IMR-90 (cell line): ENCODE results near the gene ELL. TPM values are rescaled to one million over a fixed set of nuclear protein-coding genes. Genes with fewer than 3 reads are reported as not detected.

ENCODE experiments used
- ATAC-seq: fragments of 200-7000 bp; cut with Tn5 transposase; 2 replicates; pipeline ENCODE4 v1.9.1; 2020; ENCODE audit warnings: low read depth, mild to moderate bottlenecking, moderate library complexity
- BruUV-seq: library from RNA; stranded (reverse); fragments of 400-500 nt; replicated peaks from 2 replicates; lab custom pipeline; 2021; lab: Mats Ljungman, UMichigan
- CTCF ChIA-PET: fragments of 300-600 bp; formaldehyde crosslinking; extraction: SDS; loops from one replicate; lab custom pipeline; 2021; ENCODE audit warnings: antibody characterized with exemption; lab: Yijun Ruan, JAX
- POLR2A ChIA-PET: fragments of 300-600 bp; sonication (Branson Sonifier 250); formaldehyde crosslinking; loops from one replicate; lab custom pipeline; 2022; ENCODE audit warnings: antibody characterized with exemption; ENCODE audit not compliant: unreplicated experiment; lab: Charles Lee
- DNase-seq: peaks from one replicate; pipeline ENCODE4 v3.0.0; 2013
- H2AFZ ChIP-seq: replicated peaks from 2 replicates; pipeline ENCODE3; 2013; ENCODE audit warnings: low read length, mild to moderate bottlenecking; ENCODE audit not compliant: poor library complexity
- H2AK5ac ChIP-seq: 2 replicates; pipeline ENCODE4 v1.6.1; 2013; ENCODE audit warnings: low read depth, low read length, inconsistent platforms
- H2AK9ac ChIP-seq: replicated peaks from 2 replicates; pipeline ENCODE3; 2013; ENCODE audit warnings: mild to moderate bottlenecking, low read depth, low read length, moderate library complexity; ENCODE audit not compliant: poor library complexity
- H2BK120ac ChIP-seq: 2 replicates; pipeline ENCODE4 v1.6.1; 2013; ENCODE audit warnings: low read depth, low read length, inconsistent platforms
- H2BK15ac ChIP-seq: 3 replicates; pipeline ENCODE4 v1.6.1; 2013; ENCODE audit warnings: low read depth, low read length, inconsistent platforms
- H2BK20ac ChIP-seq: 2 replicates; pipeline ENCODE4 v1.6.1; 2013; ENCODE audit warnings: low read depth, mild to moderate bottlenecking, inconsistent platforms, low read length, moderate library complexity
- H2BK5ac ChIP-seq: 2 replicates; pipeline ENCODE4 v1.6.1; 2013; ENCODE audit warnings: mild to moderate bottlenecking, low read depth, low read length, inconsistent platforms; ENCODE audit not compliant: poor library complexity, severe bottlenecking
- H3K14ac ChIP-seq: replicated peaks from 2 replicates; pipeline ENCODE4 v1.6.1; 2013; ENCODE audit warnings: low read depth, low read length, inconsistent platforms
- H3K18ac ChIP-seq: 2 replicates; pipeline ENCODE4 v1.6.1; 2013; ENCODE audit warnings: low read depth, low read length, control low read depth
- H3K23ac ChIP-seq: 2 replicates; pipeline ENCODE4 v1.6.1; 2013; ENCODE audit warnings: low read depth, low read length, inconsistent platforms
- H3K27ac ChIP-seq: 2 replicates; pipeline ENCODE4 v1.5.1; 2013; ENCODE audit warnings: mild to moderate bottlenecking, control low read depth, low read length; ENCODE audit not compliant: insufficient read depth
- H3K27me3 ChIP-seq: 2 replicates; pipeline ENCODE4 v1.6.1; 2013; ENCODE audit warnings: low read length; ENCODE audit not compliant: control insufficient read depth, insufficient read depth
- H3K36me3 ChIP-seq: 2 replicates; pipeline ENCODE4 v1.6.1; 2013; ENCODE audit warnings: low read length, mixed read lengths; ENCODE audit not compliant: control insufficient read depth, insufficient read depth
- H3K4ac ChIP-seq: 2 replicates; pipeline ENCODE4 v1.6.1; 2013; ENCODE audit warnings: low read depth, low read length, inconsistent platforms
- H3K4me1 ChIP-seq: 2 replicates; pipeline ENCODE4 v1.6.1; 2013; ENCODE audit warnings: low read length, mixed read lengths; ENCODE audit not compliant: control insufficient read depth, insufficient read depth
- H3K4me2 ChIP-seq: 2 replicates; pipeline ENCODE4 v1.6.1; 2013; ENCODE audit warnings: low read depth, mild to moderate bottlenecking, control low read depth, low read length, moderate library complexity
- H3K4me3 ChIP-seq: 2 replicates; pipeline ENCODE4 v1.5.1; 2013; ENCODE audit warnings: low read depth, mild to moderate bottlenecking, control low read depth, low read length, moderate library complexity; ENCODE audit not compliant: insufficient read depth
- H3K56ac ChIP-seq: 2 replicates; pipeline ENCODE4 v1.6.1; 2013; ENCODE audit warnings: low read length, inconsistent platforms; ENCODE audit not compliant: insufficient read depth; ENCODE audit errors: extremely low read depth
- H3K79me1 ChIP-seq, 2 experiments: 2 replicates each; pipeline ENCODE4 v1.6.1; 2013; ENCODE audit warnings: low read length in 2 of 2, inconsistent platforms in 1 of 2, low read depth in 1 of 2
- H3K9ac ChIP-seq: 2 replicates; pipeline ENCODE4 v1.6.1; 2013; ENCODE audit warnings: low read depth, low read length, control low read depth
- H3K9me1 ChIP-seq: 2 replicates; pipeline ENCODE4 v1.6.1; 2013; ENCODE audit warnings: low read length, inconsistent platforms; ENCODE audit not compliant: insufficient read depth
- H3K9me3 ChIP-seq: 2 replicates; pipeline ENCODE4 v1.6.1; 2013; ENCODE audit warnings: low read length; ENCODE audit not compliant: control insufficient read depth, insufficient read depth
- H4K20me1 ChIP-seq: 2 replicates; pipeline ENCODE4 v1.6.1; 2013; ENCODE audit warnings: low read length, inconsistent platforms; ENCODE audit not compliant: insufficient read depth
- H4K5ac ChIP-seq: 2 replicates; pipeline ENCODE4 v1.6.1; 2013; ENCODE audit warnings: mild to moderate bottlenecking, low read depth, low read length, control low read depth
- H4K8ac ChIP-seq, 2 experiments: 2 replicates each; pipeline ENCODE4 v1.6.1; 2013; ENCODE audit warnings: low read depth in 2 of 2, low read length in 2 of 2, control low read depth in 1 of 2, inconsistent platforms in 1 of 2
- H4K91ac ChIP-seq: 2 replicates; pipeline ENCODE4 v1.6.1; 2013; ENCODE audit warnings: low read depth, low read length, inconsistent platforms; ENCODE audit not compliant: insufficient read depth
- CEBPB ChIP-seq: IDR thresholded peaks from 2 replicates; pipeline ENCODE4 v1.6.1; 2012; ENCODE audit warnings: low read depth, low read length, improper control_type of control experiment
- CHD1 ChIP-seq: IDR thresholded peaks from 2 replicates; pipeline ENCODE4 v1.6.1; 2012; ENCODE audit warnings: low read depth, low read length, improper control_type of control experiment
- CTCF ChIP-seq: conservative IDR thresholded peaks from 2 replicates; pipeline ENCODE4 v1.5.1; 2012; ENCODE audit warnings: mild to moderate bottlenecking, low read depth, low read length, improper control_type of control experiment
- MAZ ChIP-seq: IDR thresholded peaks from 2 replicates; pipeline ENCODE4 v1.6.1; 2012; ENCODE audit warnings: low read depth, mild to moderate bottlenecking, low read length, improper control_type of control experiment, moderate library complexity, borderline replicate concordance
- MXI1 ChIP-seq: IDR thresholded peaks from 2 replicates; pipeline ENCODE4 v1.6.1; 2012; ENCODE audit warnings: low read depth, mild to moderate bottlenecking, low read length, moderate library complexity, borderline replicate concordance
- POLR2A ChIP-seq: IDR thresholded peaks from 2 replicates; pipeline ENCODE4 v1.6.1; 2012; ENCODE audit warnings: mild to moderate bottlenecking, low read depth, low read length
- WGBS, 2 experiments: methylation state at CpG; one replicate each; pipeline versions ENCODE4 v1.1.5 to v1.1.7; 2013; ENCODE audit warnings: missing lambda C conversion rate in 2 of 2; ENCODE audit not compliant: insufficient read length in 1 of 2; ENCODE audit errors: extremely low coverage in 2 of 2; 5-methylcytosine and 5-hydroxymethylcytosine counted together
- dilution Hi-C: fragments of 300-500 bp; cut with HindIII; formaldehyde crosslinking; loops from one replicate; pipeline ENCODE4 v1.14.3; 2018; ENCODE audit warnings: low sequenced_read_pairs; ENCODE audit not compliant: unreplicated experiment
- in situ Hi-C: fragments of 300-500 bp; cut with MboI; formaldehyde crosslinking; loops from 3 replicates; pipeline ENCODE4 v1.14.3; 2019; ENCODE audit warnings: low sequenced_read_pairs, inconsistent platforms, mixed read lengths
- intact Hi-C: fragments of 100-400 bp; cut with micrococcal nuclease; formaldehyde crosslinking; loops from 2 replicates; pipeline ENCODE4 v1.10.0; 2022
- polyA plus RNA-seq, 3 experiments: library from polyadenylated mRNA; depleted of rRNA; stranded (reverse); fragments of >200 nt; gene quantifications; 2 replicates each; pipeline ENCODE4 v1.2.3, GENCODE V29; 2012; ENCODE audit warnings: low replicate concordance in 1 of 3
- total RNA-seq: library from RNA; depleted of rRNA; stranded (reverse); fragments of >200 nt; gene quantifications from 2 replicates; pipeline ENCODE4 v1.2.3, GENCODE V29; 2012
- TF ChIP-seq, protein P1 (sequence below): fragments of 150-350 bp; IDR thresholded peaks from 2 replicates; pipeline ENCODE4 v1.6.1; 2017; ENCODE audit warnings: mild to moderate bottlenecking, antibody characterized with exemption, low read length, low read depth

Gene ELL
- total and polyA plus RNA-seq, 2 of the 4 experiments (the other 2 are of a cell fraction): 6.3 to 13.1 TPM

DNA sequence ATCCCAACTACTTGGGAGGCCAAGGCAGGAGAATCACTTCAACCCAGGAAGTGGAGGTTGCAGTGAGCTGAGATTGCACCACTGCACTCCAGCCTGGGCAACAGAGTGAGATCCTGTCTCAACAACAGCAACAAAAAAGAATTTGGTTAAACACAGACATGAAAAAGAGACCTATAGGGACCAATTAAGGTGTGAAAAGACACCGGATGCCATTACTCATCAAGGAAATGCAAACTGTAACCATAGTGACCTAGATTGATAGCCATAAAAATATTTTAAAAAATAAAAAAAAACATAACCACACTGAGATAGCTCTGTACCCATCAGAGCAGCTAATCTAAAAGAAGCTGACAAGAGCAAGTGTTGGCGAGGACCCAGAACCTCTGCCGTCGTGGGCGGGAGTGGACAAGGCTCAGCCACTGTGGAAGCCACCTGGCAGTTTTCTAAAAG lies 46.8 kb downstream of the ELL start:
- H2BK20ac ChIP-seq: no peak overlapping the region
- H3K27me3 ChIP-seq: no peaks in the 10 kb centered on the region
- no peaks in the 10 kb centered on the region for H3K9me3 ChIP-seq
- H4K20me1 ChIP-seq: peaks cover 58% of the 10 kb centered on the region
- dilution Hi-C loops (no loop called here), intact Hi-C loops (no loop called here), in situ Hi-C loops (no loop called here)
- H2BK15ac ChIP-seq: no peak overlapping the region
- H3K9me1 ChIP-seq: peaks cover 34% of the 10 kb centered on the region
- no peak overlapping the region for H3K56ac ChIP-seq
- TF ChIP-seq CTCF: no peak
- no peak for TF ChIP-seq POLR2A
- TF ChIP-seq MAZ: no peak
- TF ChIP-seq, protein P1, sequence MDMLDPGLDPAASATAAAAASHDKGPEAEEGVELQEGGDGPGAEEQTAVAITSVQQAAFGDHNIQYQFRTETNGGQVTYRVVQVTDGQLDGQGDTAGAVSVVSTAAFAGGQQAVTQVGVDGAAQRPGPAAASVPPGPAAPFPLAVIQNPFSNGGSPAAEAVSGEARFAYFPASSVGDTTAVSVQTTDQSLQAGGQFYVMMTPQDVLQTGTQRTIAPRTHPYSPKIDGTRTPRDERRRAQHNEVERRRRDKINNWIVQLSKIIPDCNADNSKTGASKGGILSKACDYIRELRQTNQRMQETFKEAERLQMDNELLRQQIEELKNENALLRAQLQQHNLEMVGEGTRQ: no peak
- no peak for TF ChIP-seq CEBPB
- no peak for TF ChIP-seq MXI1
- TF ChIP-seq CHD1: no peak
- no peak overlapping the region for H2AK5ac ChIP-seq
- ATAC-seq (no peak), DNase-seq (no peak)
- H3K27ac ChIP-seq: no peak overlapping the region
- no peak overlapping the region for H2AFZ ChIP-seq
- H3K14ac ChIP-seq: no peak overlapping the region
- no peak overlapping the region for H3K4me3 ChIP-seq
- no peak overlapping the region for H4K91ac ChIP-seq
- H3K23ac ChIP-seq: no peak overlapping the region
- ChIA-PET POLR2A (no interaction called here), CTCF (no interaction called here)
- 100% methylated on average over 3 of the region's 5 CpGs; no CpG with 5 or more reads in 1 of the 2 experiments for WGBS, 2 experiments
- peaks cover 13% of the 10 kb centered on the region; the same call in 1 of the 2 replicates for H3K36me3 ChIP-seq
- no TSS peak for BruUV-seq
- peaks cover 29% of the 10 kb centered on the region for H3K4me1 ChIP-seq
- no peak overlapping the region for H2AK9ac ChIP-seq
- H3K4me2 ChIP-seq: no peak overlapping the region
- H3K18ac ChIP-seq: no peak overlapping the region
- no peak overlapping the region for H3K9ac ChIP-seq
- H3K4ac ChIP-seq: no peak overlapping the region
- no peak overlapping the region for H2BK120ac ChIP-seq
- H2BK5ac ChIP-seq: no peak overlapping the region
- H4K8ac ChIP-seq: no peak overlapping the region
- H3K79me1 ChIP-seq: peaks cover 31 to 96% of the 10 kb centered on the region in 2 experiments
- H4K5ac ChIP-seq: no peak overlapping the region
